ENCODE data around the gene BCKDK. TPM values are rescaled to one million over a fixed set of nuclear protein-coding genes. Genes with fewer than 3 reads are reported as not detected.
A peak's percentile ranks its signal among the peaks of the same experiment; 100 is the strongest.

The BCKDK gene
- total RNA-seq, 1 donor from 2014 or later: 44.9 TPM

DNA sequence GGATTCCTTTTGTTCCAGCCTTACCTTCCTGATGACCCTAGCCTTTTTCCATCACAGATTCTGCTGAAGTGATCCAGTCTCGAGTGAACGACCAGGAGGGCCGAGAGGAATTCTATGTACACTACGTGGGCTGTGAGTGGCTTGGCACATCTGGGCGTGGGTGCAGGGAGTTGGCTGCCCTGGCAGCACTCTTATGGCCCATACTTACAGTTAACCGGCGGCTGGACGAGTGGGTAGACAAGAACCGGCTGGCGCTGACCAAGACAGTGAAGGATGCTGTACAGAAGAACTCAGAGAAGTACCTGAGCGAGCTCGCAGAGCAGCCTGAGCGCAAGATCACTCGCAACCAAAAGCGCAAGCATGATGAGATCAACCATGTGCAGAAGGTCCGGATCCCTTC, 11.9 kb downstream of the BCKDK start:
- H3K9me3 ChIP-seq (ENCODE audit: insufficient read depth, low read depth, low read length): no peaks in the 10 kb centered on the region
- Mint-ChIP-seq H3K36me3 (ENCODE audit: low read depth, unreplicated experiment) (peaks cover 1% of the 10 kb centered on the region), H3K9me3 (ENCODE audit: unreplicated experiment) (no peaks in the 10 kb centered on the region), H3K27me3 (ENCODE audit: low read depth, unreplicated experiment) (no peaks in the 10 kb centered on the region), H3K4me1 (ENCODE audit: low read depth, unreplicated experiment) (no peaks in the 10 kb centered on the region), H3K4me3 (ENCODE audit: unreplicated experiment) (no peak overlapping the region), H3K27ac (ENCODE audit: unreplicated experiment) (no peak overlapping the region)
- FAIRE-seq (no peak), DNase-seq (ENCODE audit: low read depth) (no peak)
- H4K20me1 ChIP-seq (ENCODE audit: insufficient read depth, low read length): peaks cover 4% of the 10 kb centered on the region
- no peak overlapping the region for H3K4me3 ChIP-seq (ENCODE audit: insufficient read depth, low read depth, low read length)
- TF ChIP-seq EZH2 (IDR thresholded peaks at IDR 0.05; ENCODE audit: insufficient read depth, low read length): no peak
- TF ChIP-seq, protein P1, sequence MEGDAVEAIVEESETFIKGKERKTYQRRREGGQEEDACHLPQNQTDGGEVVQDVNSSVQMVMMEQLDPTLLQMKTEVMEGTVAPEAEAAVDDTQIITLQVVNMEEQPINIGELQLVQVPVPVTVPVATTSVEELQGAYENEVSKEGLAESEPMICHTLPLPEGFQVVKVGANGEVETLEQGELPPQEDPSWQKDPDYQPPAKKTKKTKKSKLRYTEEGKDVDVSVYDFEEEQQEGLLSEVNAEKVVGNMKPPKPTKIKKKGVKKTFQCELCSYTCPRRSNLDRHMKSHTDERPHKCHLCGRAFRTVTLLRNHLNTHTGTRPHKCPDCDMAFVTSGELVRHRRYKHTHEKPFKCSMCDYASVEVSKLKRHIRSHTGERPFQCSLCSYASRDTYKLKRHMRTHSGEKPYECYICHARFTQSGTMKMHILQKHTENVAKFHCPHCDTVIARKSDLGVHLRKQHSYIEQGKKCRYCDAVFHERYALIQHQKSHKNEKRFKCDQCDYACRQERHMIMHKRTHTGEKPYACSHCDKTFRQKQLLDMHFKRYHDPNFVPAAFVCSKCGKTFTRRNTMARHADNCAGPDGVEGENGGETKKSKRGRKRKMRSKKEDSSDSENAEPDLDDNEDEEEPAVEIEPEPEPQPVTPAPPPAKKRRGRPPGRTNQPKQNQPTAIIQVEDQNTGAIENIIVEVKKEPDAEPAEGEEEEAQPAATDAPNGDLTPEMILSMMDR (IDR thresholded peaks at IDR 0.05; ENCODE audit: insufficient read depth, low read depth, low read length): no peak
- peaks cover 9% of the 10 kb centered on the region for H3K4me1 ChIP-seq (ENCODE audit: insufficient read depth, low read length)
- no peak overlapping the region for H2AFZ ChIP-seq (ENCODE audit: low read depth, low read length)
- no peak overlapping the region for H3K9ac ChIP-seq (ENCODE audit: low read length)
- no peak overlapping the region for H3K4me2 ChIP-seq (ENCODE audit: low read length)
- H3K36me3 ChIP-seq (ENCODE audit: insufficient read depth, low read length): peaks cover 20% of the 10 kb centered on the region
- H3K79me2 ChIP-seq (ENCODE audit: insufficient read depth, low read length): peaks cover 23% of the 10 kb centered on the region
- no peak overlapping the region for H3K27ac ChIP-seq (ENCODE audit: low read depth, low read length)
- no peaks in the 10 kb centered on the region for H3K27me3 ChIP-seq (ENCODE audit: insufficient read depth, low read length)

DNA sequence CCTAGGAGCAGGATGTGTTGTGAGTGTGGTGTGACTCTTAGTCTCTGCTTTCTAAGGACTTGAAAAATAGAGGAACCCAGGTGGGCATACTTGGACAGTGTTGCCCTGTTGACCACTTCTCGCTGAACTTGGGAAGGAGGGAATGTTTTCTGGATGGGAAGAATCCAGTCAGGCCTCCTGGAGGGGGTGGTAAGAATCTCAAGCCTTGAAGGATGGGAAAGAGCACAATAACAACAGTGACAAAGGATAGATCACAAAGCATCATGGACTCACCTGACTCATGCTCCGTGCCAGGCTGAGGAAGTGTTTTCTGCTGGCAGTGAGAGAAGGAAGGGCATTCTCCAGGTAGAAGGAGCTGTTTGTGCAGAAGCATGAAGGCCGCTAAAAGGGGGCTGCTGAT, 17.7 kb downstream of the BCKDK start:
- H4K20me1 ChIP-seq (ENCODE audit: insufficient read depth, low read length): no peaks in the 10 kb centered on the region
- TF ChIP-seq, protein P1 (IDR thresholded peaks at IDR 0.05; ENCODE audit: insufficient read depth, low read depth, low read length): no peak
- no peak for TF ChIP-seq EZH2 (IDR thresholded peaks at IDR 0.05; ENCODE audit: insufficient read depth, low read length)
- no peak overlapping the region for H3K27ac ChIP-seq (ENCODE audit: low read depth, low read length)
- H3K27me3 ChIP-seq (ENCODE audit: insufficient read depth, low read length): no peaks in the 10 kb centered on the region
- H3K4me1 Mint-ChIP-seq (ENCODE audit: low read depth, unreplicated experiment): no peaks in the 10 kb centered on the region
- H3K9ac ChIP-seq (ENCODE audit: low read length): no peak overlapping the region
- H3K4me2 ChIP-seq (ENCODE audit: low read length): no peak overlapping the region
- H3K4me3 ChIP-seq (ENCODE audit: insufficient read depth, low read depth, low read length): no peak overlapping the region
- peak overlapping the region; percentile 54 for H3K4me3 Mint-ChIP-seq (ENCODE audit: unreplicated experiment)
- H3K27ac Mint-ChIP-seq (ENCODE audit: unreplicated experiment): no peak overlapping the region
- H2AFZ ChIP-seq (ENCODE audit: low read depth, low read length): no peak overlapping the region
- no peak for FAIRE-seq
- H3K9me3 ChIP-seq (ENCODE audit: insufficient read depth, low read depth, low read length): no peaks in the 10 kb centered on the region
- no peaks in the 10 kb centered on the region for H3K9me3 Mint-ChIP-seq (ENCODE audit: unreplicated experiment)
- peaks cover 9% of the 10 kb centered on the region for H3K36me3 ChIP-seq (ENCODE audit: insufficient read depth, low read length)
- no peaks in the 10 kb centered on the region for H3K27me3 Mint-ChIP-seq (ENCODE audit: low read depth, unreplicated experiment)
- no peak for DNase-seq (ENCODE audit: low read depth)
- peaks cover 13% of the 10 kb centered on the region for H3K36me3 Mint-ChIP-seq (ENCODE audit: low read depth, unreplicated experiment)
- peaks cover 4% of the 10 kb centered on the region for H3K4me1 ChIP-seq (ENCODE audit: insufficient read depth, low read length)
- no peaks in the 10 kb centered on the region for H3K79me2 ChIP-seq (ENCODE audit: insufficient read depth, low read length)

DNA sequence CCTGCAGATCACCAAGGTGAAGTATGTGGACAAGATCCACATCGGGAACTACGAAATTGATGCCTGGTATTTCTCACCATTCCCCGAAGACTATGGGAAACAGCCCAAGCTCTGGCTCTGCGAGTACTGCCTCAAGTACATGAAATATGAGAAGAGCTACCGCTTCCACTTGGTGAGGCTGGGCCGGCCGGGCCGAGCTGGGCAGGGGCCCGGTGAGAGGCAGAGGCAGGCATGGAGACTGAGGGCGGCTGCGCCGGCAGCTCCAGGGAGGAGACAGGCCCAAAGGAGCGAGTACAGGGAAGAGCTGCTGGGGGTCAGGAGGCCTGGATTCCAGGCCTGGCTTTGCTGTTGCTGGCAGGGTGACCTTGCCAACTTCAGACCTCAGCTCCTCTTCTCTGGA, 19.0 kb downstream of the BCKDK start:
- H3K27ac ChIP-seq (ENCODE audit: low read depth, low read length): no peak overlapping the region
- Mint-ChIP-seq H3K27ac (ENCODE audit: unreplicated experiment) (no peak overlapping the region), H3K4me1 (ENCODE audit: low read depth, unreplicated experiment) (no peaks in the 10 kb centered on the region), H3K9me3 (ENCODE audit: unreplicated experiment) (no peaks in the 10 kb centered on the region), H3K36me3 (ENCODE audit: low read depth, unreplicated experiment) (peaks cover 16% of the 10 kb centered on the region), H3K4me3 (ENCODE audit: unreplicated experiment) (no peak overlapping the region), H3K27me3 (ENCODE audit: low read depth, unreplicated experiment) (no peaks in the 10 kb centered on the region)
- H3K4me2 ChIP-seq (ENCODE audit: low read length): no peak overlapping the region
- DNase-seq (ENCODE audit: low read depth): no peak
- no peaks in the 10 kb centered on the region for H3K79me2 ChIP-seq (ENCODE audit: insufficient read depth, low read length)
- TF ChIP-seq, protein P1 (IDR thresholded peaks at IDR 0.05; ENCODE audit: insufficient read depth, low read depth, low read length): no peak
- no peak for TF ChIP-seq EZH2 (IDR thresholded peaks at IDR 0.05; ENCODE audit: insufficient read depth, low read length)
- no peaks in the 10 kb centered on the region for H4K20me1 ChIP-seq (ENCODE audit: insufficient read depth, low read length)
- peaks cover 4% of the 10 kb centered on the region for H3K4me1 ChIP-seq (ENCODE audit: insufficient read depth, low read length)
- H3K9me3 ChIP-seq (ENCODE audit: insufficient read depth, low read depth, low read length): no peaks in the 10 kb centered on the region
- no peak overlapping the region for H3K9ac ChIP-seq (ENCODE audit: low read length)
- no peak overlapping the region for H3K4me3 ChIP-seq (ENCODE audit: insufficient read depth, low read depth, low read length)
- H3K36me3 ChIP-seq (ENCODE audit: insufficient read depth, low read length): peaks cover 2% of the 10 kb centered on the region
- no peak for FAIRE-seq
- H3K27me3 ChIP-seq (ENCODE audit: insufficient read depth, low read length): no peaks in the 10 kb centered on the region
- H2AFZ ChIP-seq (ENCODE audit: low read depth, low read length): no peak overlapping the region

Measured in astrocyte (in vitro differentiated cells and primary cell).